Ureter (tissue), 1 donor: ENCODE data around the gene KCNE3. TPM values are rescaled to one million over a fixed set of nuclear protein-coding genes. Genes with fewer than 3 reads are reported as not detected.
"Not testable (repeated sequence)": the region's sequence is repeated elsewhere in the genome, so short reads cannot be mapped to it uniquely, and the experiment has no call there.

Source experiments
- DNase-seq: peaks from one replicate; pipeline ENCODE4 v3.0.0-alpha.2; 2020; ENCODE audit warnings: low spot score
- total RNA-seq: library from RNA; stranded (reverse); gene quantifications from one replicate; pipeline ENCODE4 v1.2.4, GENCODE V29; 2023
- donor health status: DM: yes; HTN: yes; CAD: no.

The KCNE3 gene
- total RNA-seq, 1 donor from 2014 or later = 5.9 TPM

- no peak for DNase-seq
Measured at GRCh38 chr11:74443071-74443864, 24.1 kb downstream of the KCNE3 start.

DNA sequence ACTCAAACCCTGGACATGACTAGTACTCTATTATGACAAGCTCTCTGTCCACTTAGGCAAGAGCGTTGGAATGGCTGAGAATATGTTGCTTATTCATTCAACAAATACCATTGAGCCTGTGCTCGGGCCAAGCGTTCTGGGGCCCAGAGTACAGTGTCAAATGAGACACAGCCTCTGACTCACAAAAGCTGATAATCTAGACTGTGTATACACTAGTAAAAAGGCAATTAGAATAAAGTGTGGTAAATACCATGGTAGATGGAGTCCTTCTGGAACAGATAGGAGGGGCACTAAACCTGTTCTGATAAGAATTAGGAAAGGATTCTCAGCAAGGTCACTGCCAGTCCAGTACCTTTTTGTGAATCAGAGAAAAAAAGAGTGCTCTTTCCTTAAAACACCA, 24.7 kb downstream of the KCNE3 start:
- DNase-seq = no peak

- DNase-seq = no peak
Measured at GRCh38 chr11:74438681-74439080, 28.7 kb downstream of the KCNE3 start.

- no peak for DNase-seq
Measured at GRCh38 chr11:74437441-74438042, 29.8 kb downstream of the KCNE3 start.

DNA sequence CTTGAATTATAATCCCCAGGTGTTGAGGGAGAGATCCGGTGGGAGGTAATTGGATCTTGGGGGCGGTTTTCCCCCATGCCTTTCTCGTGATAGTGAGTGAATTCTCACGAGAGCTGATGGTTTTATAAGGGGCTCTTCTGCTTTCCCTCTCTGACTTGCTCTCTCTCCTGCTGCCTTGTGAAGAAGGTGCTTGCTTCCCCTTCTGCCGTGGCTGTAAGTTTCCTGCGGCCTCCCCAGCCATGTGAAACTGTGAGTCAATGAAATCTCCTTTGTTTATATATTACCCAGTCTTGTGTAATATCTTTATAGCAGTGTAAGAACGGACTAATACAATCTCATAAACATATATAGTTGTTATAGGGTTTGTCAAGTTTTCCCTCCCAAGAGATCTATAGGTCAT, 32.8 kb downstream of the KCNE3 start:
- no peak for DNase-seq

GRCh38 chr11:74429205-74429604, 38.1 kb downstream of the KCNE3 start:
- DNase-seq = no peak

- DNase-seq = no peak
Measured at GRCh38 chr11:74427384-74427886, 39.9 kb downstream of the KCNE3 start.

DNA sequence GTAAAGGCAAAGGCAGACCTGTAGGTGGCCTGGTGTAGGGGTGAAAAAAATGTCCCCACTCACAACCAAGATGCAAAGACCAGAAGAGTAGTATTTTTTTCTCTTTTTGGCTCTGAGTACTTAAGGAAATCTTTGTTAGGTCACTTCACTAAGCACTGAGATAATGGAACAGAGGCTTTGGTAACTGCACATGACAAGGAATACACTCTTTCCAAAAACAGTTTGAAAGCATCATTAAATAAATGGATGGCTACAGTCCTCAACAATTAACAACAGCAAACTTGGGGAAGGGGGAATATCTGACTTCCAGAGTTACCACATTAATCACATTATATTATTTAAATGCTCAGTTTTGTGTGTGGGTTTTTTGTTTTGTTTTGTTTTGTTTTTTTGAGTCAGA, 42.2 kb downstream of the KCNE3 start:
- no peak for DNase-seq

- DNase-seq = no peak
Measured at GRCh38 chr11:74418509-74418895, 48.8 kb downstream of the KCNE3 start.

- DNase-seq = no peak
Measured at GRCh38 chr11:74417860-74418508, 49.4 kb downstream of the KCNE3 start.

GRCh38 chr11:74417379-74417804, 50.0 kb downstream of the KCNE3 start:
- no peak for DNase-seq

- not testable (repeated sequence) for DNase-seq
Measured at GRCh38 chr11:74416974-74417373, 50.4 kb downstream of the KCNE3 start.

GRCh38 chr11:74412733-74413359, 54.5 kb downstream of the KCNE3 start:
- no peak for DNase-seq

- DNase-seq = no peak
Measured at GRCh38 chr11:74412321-74412720, 55.0 kb downstream of the KCNE3 start.

DNA sequence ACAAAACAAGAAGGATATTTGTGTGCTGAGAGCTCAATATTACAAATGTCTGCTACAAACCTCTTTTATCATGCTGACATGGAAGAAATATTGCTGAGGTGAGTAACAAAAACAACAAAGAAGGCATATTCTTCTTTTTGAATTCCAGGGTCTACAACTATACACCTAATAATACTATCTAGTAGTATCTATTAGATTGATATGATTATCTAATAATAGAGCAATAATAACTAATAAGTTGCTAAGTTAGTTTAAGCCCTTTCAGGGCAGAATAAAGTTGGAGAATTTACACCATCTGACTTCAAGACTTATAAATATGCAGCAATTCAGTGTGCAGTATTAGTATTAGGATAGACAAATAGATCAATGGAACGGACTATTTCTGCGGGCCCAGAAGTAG, 57.7 kb downstream of the KCNE3 start:
- DNase-seq = no peak

Other genes with a start within 250 kb of the KCNE3 start
- gene P4HA3, start 155.9 kb downstream of the KCNE3 start, total RNA-seq = 1.7 TPM
- 6.4 TPM for gene PGM2L1, start 69.1 kb downstream of the KCNE3 start, total RNA-seq
- 7.4 TPM for gene LIPT2, start 26.2 kb upstream of the KCNE3 start, total RNA-seq
- 21.8 TPM for gene POLD3, start 125.0 kb upstream of the KCNE3 start, total RNA-seq